Testis (tissue), 2 donors: Measurements from ENCODE around the gene GRID1.

Experiments used
- CTCF ChIP-seq, 3 experiments: fragments of 450-650 bp in 2 of 3; fragments of 200-600 bp in 1 of 3; sonication (generic) in 1 of 3; IDR thresholded peaks; one replicate each; pipeline ENCODE4 v1.5.1; 2016 to 2019; ENCODE audit warnings: antibody characterized with exemption in 3 of 3, mild to moderate bottlenecking in 2 of 3, moderate library complexity in 1 of 3
- POLR2A ChIP-seq: fragments of 450-650 bp; IDR thresholded peaks from one replicate; pipeline ENCODE4 v1.6.1; 2017; ENCODE audit warnings: antibody characterized with exemption, mild to moderate bottlenecking, moderate library complexity

GRCh38 chr10:86167762-86168128 lies 198.8 kb downstream of the GRID1 start:
- TF ChIP-seq CTCF (IDR thresholded peaks at IDR 0.05) (no peak), POLR2A (no peak)
